AG09319 (cell line): ENCODE data around the gene GDE1.

Experiments
- DNase-seq: peaks from one replicate; pipeline ENCODE4 v3.0.0-alpha.2; 2010; ENCODE audit warnings: low read depth; ENCODE audit errors: extremely low read depth
- CTCF ChIP-seq: IDR thresholded peaks from 2 replicates; pipeline ENCODE4 v1.5.1; 2011; ENCODE audit warnings: low read depth, mild to moderate bottlenecking, inconsistent platforms, low read length, moderate library complexity

GDE1 gene

GRCh38 chr16:19523559-19524355 is 1.9 kb upstream of the GDE1 start, which contains the start of gene CCP110:
Gene CCP110, plus strand, starts transcription at chr16:19523942. Its CDS starts 3,940 bp downstream, at chr16:19527882.
- peak; percentile 86 for DNase-seq
- TF ChIP-seq CTCF, result no peak

- no peak for DNase-seq
- TF ChIP-seq CTCF, result no peak
Measured at GRCh38 chr16:19523184-19523558, 1.3 kb upstream of the GDE1 start.

- TF ChIP-seq CTCF, result no peak
- DNase-seq, result no peak
Measured at GRCh38 chr16:19522760-19523159, 862 bp upstream of the GDE1 start.

- DNase-seq, result no peak
Measured at GRCh38 chr16:19522397-19522732, 467 bp upstream of the GDE1 start.

GRCh38 chr16:19520861-19521331 is 1.0 kb downstream of the GDE1 start:
- no peak for TF ChIP-seq CTCF
- DNase-seq, result no peak

More at GRCh38 chr16:19522397-19522732, 467 bp upstream of the GDE1 start:
- no peak for TF ChIP-seq CTCF

GRCh38 chr16:19518388-19518787 is 3.5 kb downstream of the GDE1 start:
- no peak for DNase-seq
- TF ChIP-seq CTCF, result no peak

GRCh38 chr16:19517424-19518089 is 4.3 kb downstream of the GDE1 start:
- DNase-seq, result peak; percentile 10

More at GRCh38 chr16:19517424-19518089, 4.3 kb downstream of the GDE1 start:
- TF ChIP-seq CTCF, result no peak
